Measurements from ENCODE around the gene LRP1-AS. TPM values are rescaled to one million over a fixed set of nuclear protein-coding genes. Genes with fewer than 3 reads are reported as not detected.

LRP1-AS gene
- polyA plus RNA-seq, 1 donor (not counting 4 experiments of a cell fraction or from before 2014, with no cell fraction given) = not detected

DNA sequence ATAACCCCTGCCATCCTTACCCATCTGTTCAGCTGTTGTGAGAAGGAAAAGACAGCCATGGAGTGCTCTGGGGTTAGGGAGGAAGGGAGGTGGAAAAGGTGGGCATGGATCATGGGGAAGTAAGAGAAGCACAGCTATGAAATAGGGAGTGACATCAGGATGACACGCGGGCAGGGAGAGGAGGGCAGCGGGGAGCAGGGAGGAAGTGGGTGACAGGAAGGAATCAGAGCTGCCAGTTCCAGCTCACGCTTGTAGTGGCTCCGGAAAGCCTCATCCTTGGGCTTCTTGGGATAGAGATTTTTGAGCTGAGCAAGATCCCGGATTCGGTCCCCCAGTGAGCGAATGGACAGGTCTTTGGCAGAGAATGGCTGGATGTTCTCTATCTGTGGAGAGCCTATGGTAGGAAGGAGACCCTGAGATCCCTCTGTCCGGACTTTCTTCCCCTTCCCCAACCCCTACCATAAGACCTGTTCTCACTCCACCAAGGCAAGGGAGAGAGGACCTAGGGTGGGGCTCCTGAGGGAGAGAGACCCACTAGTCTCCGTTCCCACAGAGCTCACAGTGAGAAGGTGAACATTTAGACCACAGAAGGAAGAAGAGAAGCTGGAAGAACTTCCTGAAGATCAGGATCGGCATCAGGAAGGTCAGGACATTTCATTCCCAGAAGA is 48.2 kb downstream of the LRP1-AS start:
- Histone ChIP-seq H3K79me2 (ENCODE audit: control insufficient read depth, insufficient read depth, low read length) (no peaks in the 10 kb centered on the region), H3K4me1 (ENCODE audit: control insufficient read depth, extremely low read depth, insufficient read depth, low read length) (peaks cover 27% of the 10 kb centered on the region), H3K27ac (ENCODE audit: control insufficient read depth, insufficient read depth, low read length) (no peak overlapping the region), H3K4me2 (ENCODE audit: control insufficient read depth, extremely low read depth, insufficient read depth, low read depth, low read length) (no peak overlapping the region), H4K20me1 (ENCODE audit: control insufficient read depth, extremely low read depth, insufficient read depth, low read length) (no peaks in the 10 kb centered on the region), H3K36me3 (ENCODE audit: control insufficient read depth in 2 of 2, extremely low read depth in 1 of 2, insufficient read depth in 2 of 2, low read length in 2 of 2) (peaks cover 25 to 41% of the 10 kb centered on the region in 2 experiments), H3K9me3 (ENCODE audit: control insufficient read depth, low read depth, low read length) (no peaks in the 10 kb centered on the region), H3K4me3 (ENCODE audit: control insufficient read depth in 2 of 3, extremely low read depth in 1 of 3, insufficient read depth in 2 of 3, low read depth in 1 of 3, low read length in 3 of 3) (no peak overlapping the region), H3K9ac (ENCODE audit: control insufficient read depth, extremely low read depth, insufficient read depth, low read length) (no peak overlapping the region), H3K9me1 (ENCODE audit: control insufficient read depth, extremely low read depth, insufficient read depth, low read length) (peaks cover 4% of the 10 kb centered on the region), H2AFZ (ENCODE audit: control insufficient read depth, low read length) (no peak overlapping the region), H3K27me3 (ENCODE audit: control insufficient read depth, extremely low read depth, insufficient read depth, low read length) (no peaks in the 10 kb centered on the region)
- FAIRE-seq (no peak), DNase-seq (ENCODE audit: low read depth, low spot score) (no peak)
- TF ChIP-seq EZH2 (IDR thresholded peaks at IDR 0.05; ENCODE audit: low read length) = no peak
- TF ChIP-seq, protein P1, sequence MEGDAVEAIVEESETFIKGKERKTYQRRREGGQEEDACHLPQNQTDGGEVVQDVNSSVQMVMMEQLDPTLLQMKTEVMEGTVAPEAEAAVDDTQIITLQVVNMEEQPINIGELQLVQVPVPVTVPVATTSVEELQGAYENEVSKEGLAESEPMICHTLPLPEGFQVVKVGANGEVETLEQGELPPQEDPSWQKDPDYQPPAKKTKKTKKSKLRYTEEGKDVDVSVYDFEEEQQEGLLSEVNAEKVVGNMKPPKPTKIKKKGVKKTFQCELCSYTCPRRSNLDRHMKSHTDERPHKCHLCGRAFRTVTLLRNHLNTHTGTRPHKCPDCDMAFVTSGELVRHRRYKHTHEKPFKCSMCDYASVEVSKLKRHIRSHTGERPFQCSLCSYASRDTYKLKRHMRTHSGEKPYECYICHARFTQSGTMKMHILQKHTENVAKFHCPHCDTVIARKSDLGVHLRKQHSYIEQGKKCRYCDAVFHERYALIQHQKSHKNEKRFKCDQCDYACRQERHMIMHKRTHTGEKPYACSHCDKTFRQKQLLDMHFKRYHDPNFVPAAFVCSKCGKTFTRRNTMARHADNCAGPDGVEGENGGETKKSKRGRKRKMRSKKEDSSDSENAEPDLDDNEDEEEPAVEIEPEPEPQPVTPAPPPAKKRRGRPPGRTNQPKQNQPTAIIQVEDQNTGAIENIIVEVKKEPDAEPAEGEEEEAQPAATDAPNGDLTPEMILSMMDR (optimal IDR thresholded peaks at IDR 0.05 in 1 of 3, IDR thresholded peaks at IDR 0.05 in 1 of 3, conservative IDR thresholded peaks at IDR 0.05 in 1 of 3; ENCODE audit: extremely low read depth in 1 of 3, insufficient read depth in 2 of 3, low read length in 3 of 3) = no peak
- dilution Hi-C loops (cut with MboI; ENCODE audit: extremely low pct_ligation_motif_present, low sequenced_read_pairs) = no loop called here

DNA sequence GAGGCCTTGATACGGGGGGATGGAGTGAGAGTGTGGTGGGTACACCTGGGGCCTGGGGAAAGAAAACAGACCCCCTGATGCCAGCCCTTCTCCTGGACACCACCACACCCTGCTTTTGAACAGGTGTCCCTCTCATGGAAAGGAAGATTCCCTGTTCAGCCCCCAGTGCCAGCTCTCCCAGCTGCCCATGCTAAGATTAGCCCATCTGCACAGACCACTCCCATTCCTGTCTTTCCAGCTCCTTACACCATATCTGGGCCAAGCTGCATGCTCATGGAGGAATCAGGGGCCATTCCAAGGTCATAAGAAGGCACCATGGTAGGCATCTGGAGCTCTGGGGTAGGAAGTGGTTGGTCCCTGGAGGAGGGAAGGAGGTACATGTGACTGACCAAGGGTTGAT is 48.9 kb downstream of the LRP1-AS start:
- Histone ChIP-seq H4K20me1 (ENCODE audit: control insufficient read depth, extremely low read depth, insufficient read depth, low read length) (no peaks in the 10 kb centered on the region), H3K27me3 (ENCODE audit: control insufficient read depth, extremely low read depth, insufficient read depth, low read length) (no peaks in the 10 kb centered on the region), H3K4me1 (ENCODE audit: control insufficient read depth, extremely low read depth, insufficient read depth, low read length) (peaks cover 32% of the 10 kb centered on the region), H3K9me1 (ENCODE audit: control insufficient read depth, extremely low read depth, insufficient read depth, low read length) (peaks cover 4% of the 10 kb centered on the region), H3K9ac (ENCODE audit: control insufficient read depth, extremely low read depth, insufficient read depth, low read length) (no peak overlapping the region), H2AFZ (ENCODE audit: control insufficient read depth, low read length) (no peak overlapping the region), H3K36me3 (ENCODE audit: control insufficient read depth in 2 of 2, extremely low read depth in 1 of 2, insufficient read depth in 2 of 2, low read length in 2 of 2) (peaks cover 21 to 35% of the 10 kb centered on the region in 2 experiments), H3K4me2 (ENCODE audit: control insufficient read depth, extremely low read depth, insufficient read depth, low read depth, low read length) (no peak overlapping the region), H3K27ac (ENCODE audit: control insufficient read depth, insufficient read depth, low read length) (no peak overlapping the region), H3K4me3 (ENCODE audit: control insufficient read depth in 2 of 3, extremely low read depth in 1 of 3, insufficient read depth in 2 of 3, low read depth in 1 of 3, low read length in 3 of 3) (no peak overlapping the region), H3K9me3 (ENCODE audit: control insufficient read depth, low read depth, low read length) (no peaks in the 10 kb centered on the region), H3K79me2 (ENCODE audit: control insufficient read depth, insufficient read depth, low read length) (no peaks in the 10 kb centered on the region)
- dilution Hi-C loops (cut with MboI; ENCODE audit: extremely low pct_ligation_motif_present, low sequenced_read_pairs) = no loop called here
- no peak for DNase-seq (ENCODE audit: low read depth, low spot score)
- no peak for FAIRE-seq
- no peak for TF ChIP-seq EZH2 (IDR thresholded peaks at IDR 0.05; ENCODE audit: low read length)
- TF ChIP-seq, protein P1 (optimal IDR thresholded peaks at IDR 0.05 in 1 of 3, IDR thresholded peaks at IDR 0.05 in 1 of 3, conservative IDR thresholded peaks at IDR 0.05 in 1 of 3; ENCODE audit: extremely low read depth in 1 of 3, insufficient read depth in 2 of 3, low read length in 3 of 3) = no peak

Measured in keratinocyte (primary cell).